Loucy (cell line): ENCODE measurements around the gene ORMDL3.

Experiments
- H2AFZ ChIP-seq: fragments of 200-600 bp; sonication (generic); 2 replicates; pipeline ENCODE4 v1.6.0; 2016; ENCODE audit warnings: antibody characterized with exemption, mild to moderate bottlenecking, low read length, moderate library complexity
- H3F3A ChIP-seq: fragments of 200-600 bp; 2 replicates; pipeline ENCODE4 v1.6.0; 2016; ENCODE audit warnings: antibody characterized with exemption, low read depth, mild to moderate bottlenecking
- H3K27me3 ChIP-seq: fragments of 200-600 bp; sonication (generic); 2 replicates; pipeline ENCODE4 v1.6.1; 2014; ENCODE audit warnings: low read length, mild to moderate bottlenecking; ENCODE audit not compliant: insufficient read depth, poor library complexity, severe bottlenecking
- H3K36me3 ChIP-seq: fragments of 200-600 bp; sonication (generic); 2 replicates; pipeline ENCODE4 v1.6.1; 2016; ENCODE audit warnings: low read length; ENCODE audit not compliant: insufficient read depth
- H3K4me1 ChIP-seq: fragments of 200-600 bp; sonication (generic); 2 replicates; pipeline ENCODE4 v1.5.1; 2014; ENCODE audit warnings: low read length, mild to moderate bottlenecking; ENCODE audit not compliant: insufficient read depth, poor library complexity, severe bottlenecking
- H3K4me2 ChIP-seq: fragments of 200-600 bp; sonication (generic); 2 replicates; pipeline ENCODE4 v1.6.0; 2014; ENCODE audit warnings: antibody characterized with exemption, low read length, low read depth, mild to moderate bottlenecking; ENCODE audit not compliant: poor library complexity, severe bottlenecking
- H3K4me3 ChIP-seq: fragments of 200-600 bp; sonication (generic); 2 replicates; pipeline ENCODE4 v1.5.1; 2014; ENCODE audit warnings: low read length, mild to moderate bottlenecking, mixed read lengths; ENCODE audit not compliant: poor library complexity, severe bottlenecking
- H3K79me2 ChIP-seq: fragments of 200-600 bp; sonication (generic); 2 replicates; pipeline ENCODE4 v1.6.1; 2014; ENCODE audit warnings: low read length; ENCODE audit not compliant: insufficient read depth
- H3K9ac ChIP-seq: fragments of 200-600 bp; sonication (generic); 2 replicates; pipeline ENCODE4 v1.6.0; 2014; ENCODE audit warnings: mild to moderate bottlenecking, low read depth, low read length, moderate library complexity; ENCODE audit not compliant: poor library complexity, severe bottlenecking
- H3K9me2 ChIP-seq: fragments of 200-600 bp; sonication (generic); replicated peaks from 2 replicates; pipeline ENCODE4 v1.6.1; 2016; ENCODE audit warnings: low read depth, low read length, mixed read lengths
- H3K9me3 ChIP-seq: fragments of 200-600 bp; sonication (generic); 2 replicates; pipeline ENCODE4 v1.6.1; 2014; ENCODE audit warnings: mild to moderate bottlenecking, antibody characterized with exemption, low read length, low read depth; ENCODE audit not compliant: insufficient read depth
- H4K20me1 ChIP-seq: fragments of 200-600 bp; sonication (generic); 2 replicates; pipeline ENCODE4 v1.6.0; 2014; ENCODE audit warnings: antibody characterized with exemption, low read length, mild to moderate bottlenecking; ENCODE audit not compliant: insufficient read depth, poor library complexity, severe bottlenecking
- EZH2phosphoT487 ChIP-seq: fragments of 200-600 bp; IDR thresholded peaks from 2 replicates; pipeline ENCODE4 v1.6.1; 2018; ENCODE audit warnings: antibody characterized with exemption, mild to moderate bottlenecking, moderate library complexity, borderline replicate concordance
- TF ChIP-seq, protein P1 (sequence below): fragments of 200-600 bp; sonication (generic); conservative IDR thresholded peaks from 2 replicates; pipeline ENCODE4 v1.5.1; 2014; ENCODE audit warnings: mild to moderate bottlenecking, antibody characterized with exemption, low read length

ORMDL3 gene

DNA sequence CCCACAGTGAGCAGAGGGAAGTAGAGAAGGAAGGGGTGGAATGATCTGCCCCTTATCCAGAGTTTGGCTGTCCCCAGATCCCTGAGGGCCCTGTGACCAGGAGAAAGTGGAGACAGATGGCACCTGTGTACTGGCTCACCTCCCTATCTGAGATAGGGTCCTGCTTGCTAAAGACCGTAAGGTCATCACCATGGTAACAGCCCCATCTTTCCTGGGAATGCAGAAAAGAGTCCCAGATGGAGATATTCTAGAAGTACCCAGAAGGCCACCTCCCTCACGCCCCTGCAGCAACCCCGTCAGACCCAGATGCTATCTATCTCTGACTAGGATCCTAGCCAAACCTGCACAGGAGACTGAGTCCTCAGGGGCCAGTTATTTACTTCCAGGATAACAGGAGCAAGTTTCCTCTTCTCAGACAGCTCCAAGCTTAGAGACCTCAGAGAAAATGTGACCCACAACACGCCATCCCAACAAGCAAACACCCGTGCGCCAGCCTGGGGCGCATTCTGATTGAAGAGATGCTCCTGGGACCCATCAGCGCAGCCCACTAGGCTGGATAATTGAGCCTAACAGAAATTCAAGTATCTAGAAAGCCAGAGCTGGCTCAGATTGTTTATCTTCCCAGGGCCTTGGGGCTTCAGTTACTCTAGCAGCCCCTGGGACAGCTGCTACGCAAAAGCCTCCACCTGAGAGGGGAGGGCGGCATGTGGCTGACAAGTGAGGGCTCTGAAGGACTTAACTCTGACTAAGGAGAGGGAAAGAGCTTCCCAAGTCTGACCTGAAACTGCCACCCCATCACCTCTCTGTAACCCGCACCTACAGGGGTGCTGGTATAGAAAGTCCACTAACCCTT is 1.9 kb downstream of the ORMDL3 start:
- Histone ChIP-seq H3K9ac (peak overlapping the region; percentile 81), H3K9me3 (no peaks in the 10 kb centered on the region), H3K4me3 (peak overlapping the region; percentile 86), H3K4me2 (peak overlapping the region; percentile 93), H3K9me2 (no peaks in the 10 kb centered on the region), H3K36me3 (peaks cover 19% of the 10 kb centered on the region; the same call in 1 of the 2 replicates), H3K27me3 (no peaks in the 10 kb centered on the region), H4K20me1 (peaks cover 29% of the 10 kb centered on the region), H3K4me1 (peaks cover 50% of the 10 kb centered on the region), H3F3A (no peaks in the 10 kb centered on the region), H3K79me2 (peaks cover 47% of the 10 kb centered on the region), H2AFZ (no peak overlapping the region)
- TF ChIP-seq EZH2phosphoT487: no peak
- TF ChIP-seq, protein P1, sequence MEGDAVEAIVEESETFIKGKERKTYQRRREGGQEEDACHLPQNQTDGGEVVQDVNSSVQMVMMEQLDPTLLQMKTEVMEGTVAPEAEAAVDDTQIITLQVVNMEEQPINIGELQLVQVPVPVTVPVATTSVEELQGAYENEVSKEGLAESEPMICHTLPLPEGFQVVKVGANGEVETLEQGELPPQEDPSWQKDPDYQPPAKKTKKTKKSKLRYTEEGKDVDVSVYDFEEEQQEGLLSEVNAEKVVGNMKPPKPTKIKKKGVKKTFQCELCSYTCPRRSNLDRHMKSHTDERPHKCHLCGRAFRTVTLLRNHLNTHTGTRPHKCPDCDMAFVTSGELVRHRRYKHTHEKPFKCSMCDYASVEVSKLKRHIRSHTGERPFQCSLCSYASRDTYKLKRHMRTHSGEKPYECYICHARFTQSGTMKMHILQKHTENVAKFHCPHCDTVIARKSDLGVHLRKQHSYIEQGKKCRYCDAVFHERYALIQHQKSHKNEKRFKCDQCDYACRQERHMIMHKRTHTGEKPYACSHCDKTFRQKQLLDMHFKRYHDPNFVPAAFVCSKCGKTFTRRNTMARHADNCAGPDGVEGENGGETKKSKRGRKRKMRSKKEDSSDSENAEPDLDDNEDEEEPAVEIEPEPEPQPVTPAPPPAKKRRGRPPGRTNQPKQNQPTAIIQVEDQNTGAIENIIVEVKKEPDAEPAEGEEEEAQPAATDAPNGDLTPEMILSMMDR: no peak

DNA sequence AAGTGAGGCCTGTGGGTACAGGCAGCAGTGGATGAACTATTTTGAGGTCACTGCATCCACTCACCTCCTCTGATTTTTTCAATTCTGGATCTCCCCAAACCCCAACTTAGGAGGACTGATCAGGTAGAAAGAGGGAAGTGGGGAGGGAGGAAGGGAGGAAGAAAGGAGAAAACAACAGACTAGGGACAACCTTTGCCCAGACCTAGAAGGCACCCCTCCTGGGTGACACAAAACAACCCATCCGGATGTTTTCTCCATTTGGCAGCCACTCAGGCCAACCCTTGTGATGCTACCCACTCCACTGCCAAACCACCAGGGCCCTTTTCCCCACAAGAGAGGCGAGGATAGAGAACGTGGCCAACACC is 2.7 kb downstream of the ORMDL3 start:
- H3K36me3 ChIP-seq: peaks cover 19% of the 10 kb centered on the region; the same call in 1 of the 2 replicates
- H2AFZ ChIP-seq: no peak overlapping the region
- TF ChIP-seq, protein P1: no peak
- TF ChIP-seq EZH2phosphoT487: no peak
- H3K4me2 ChIP-seq: peak overlapping the region; percentile 93
- peak overlapping the region; percentile 86 for H3K4me3 ChIP-seq
- no peaks in the 10 kb centered on the region for H3K9me3 ChIP-seq
- H3K79me2 ChIP-seq: peaks cover 47% of the 10 kb centered on the region
- H3K9me2 ChIP-seq: no peaks in the 10 kb centered on the region
- H3F3A ChIP-seq: no peaks in the 10 kb centered on the region
- peaks cover 29% of the 10 kb centered on the region for H4K20me1 ChIP-seq
- H3K27me3 ChIP-seq: no peaks in the 10 kb centered on the region
- peaks cover 50% of the 10 kb centered on the region for H3K4me1 ChIP-seq
- peak overlapping the region; percentile 81 for H3K9ac ChIP-seq

DNA sequence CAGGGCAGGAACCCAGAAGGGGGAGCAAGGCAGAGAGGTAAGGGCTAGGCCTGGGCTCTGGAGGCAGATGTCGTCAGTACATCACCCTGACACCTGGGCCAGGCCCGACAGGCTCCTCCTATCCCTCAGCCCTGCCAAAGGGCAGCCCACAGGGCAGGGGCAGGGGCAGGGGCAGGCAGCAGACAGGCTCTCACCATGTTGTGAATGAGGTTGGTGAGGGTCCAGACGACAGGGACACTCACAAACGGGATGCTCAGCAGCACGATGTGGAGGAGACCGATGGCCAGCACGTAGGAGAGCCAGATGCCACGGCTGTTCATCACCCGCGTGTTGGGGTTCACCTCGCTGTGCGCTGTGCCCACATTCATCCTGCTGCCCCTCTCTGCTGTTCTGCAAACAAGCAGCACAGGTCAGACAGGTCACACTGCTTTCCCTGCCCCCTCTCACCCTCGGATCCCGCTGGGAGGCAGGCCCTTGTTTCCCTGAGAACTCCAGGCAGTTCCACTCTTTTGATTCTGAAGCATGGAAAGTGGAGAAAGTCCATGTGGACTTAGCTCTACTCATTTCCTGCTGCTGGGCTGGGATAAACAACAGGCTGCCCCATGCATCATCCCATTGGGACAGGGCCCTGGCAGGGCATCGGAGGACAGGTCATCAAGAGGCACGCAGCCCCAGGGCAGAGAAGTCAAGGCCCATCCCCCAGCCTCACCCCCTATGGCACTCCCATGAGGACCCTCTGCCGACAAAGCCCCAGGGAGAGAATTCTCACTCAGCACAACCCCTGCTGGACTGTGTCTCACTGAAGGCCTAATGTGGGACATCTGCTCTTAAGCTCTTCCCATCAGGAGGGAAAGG is 3.3 kb downstream of the ORMDL3 start:
- H3K79me2 ChIP-seq: peaks cover 47% of the 10 kb centered on the region
- H3K4me3 ChIP-seq: no peak overlapping the region
- TF ChIP-seq EZH2phosphoT487: no peak
- TF ChIP-seq, protein P1: no peak
- peaks cover 29% of the 10 kb centered on the region for H4K20me1 ChIP-seq
- peak overlapping the region; percentile 93 for H3K4me2 ChIP-seq
- no peaks in the 10 kb centered on the region for H3K9me3 ChIP-seq
- no peak overlapping the region for H2AFZ ChIP-seq
- peaks cover 49% of the 10 kb centered on the region for H3K4me1 ChIP-seq
- H3F3A ChIP-seq: no peaks in the 10 kb centered on the region
- peak overlapping the region; percentile 3 for H3K9ac ChIP-seq
- H3K9me2 ChIP-seq: no peaks in the 10 kb centered on the region
- no peaks in the 10 kb centered on the region for H3K27me3 ChIP-seq
- peaks cover 19% of the 10 kb centered on the region; the same call in 1 of the 2 replicates for H3K36me3 ChIP-seq
